H1 (cell line): ENCODE results near the gene SCYGR1. TPM values are rescaled to one million over a fixed set of nuclear protein-coding genes. Genes with fewer than 3 reads are reported as not detected.

Source experiments
- ATF2 ChIP-seq: IDR thresholded peaks from 2 replicates; pipeline ENCODE4 v1.6.1; 2012; ENCODE audit warnings: low read length, inconsistent platforms
- CBX5 ChIP-seq: fragments of 300-800, 300-1000 bp; sonication (generic); IDR thresholded peaks from 2 replicates; pipeline ENCODE4 v1.7.1; 2016; ENCODE audit warnings: antibody characterized with exemption, low read length, low read depth
- CREB1 ChIP-seq: IDR thresholded peaks from 2 replicates; pipeline ENCODE4 v1.6.1; 2012; ENCODE audit warnings: inconsistent platforms
- CTCF ChIP-seq, 3 experiments: IDR thresholded peaks; 1 replicate in 2 of 3; 2 replicates in 1 of 3; pipeline versions ENCODE4 v1.5.1 to v1.6.1; 2011; ENCODE audit warnings: low read length in 3 of 3, mild to moderate bottlenecking in 3 of 3, inconsistent platforms in 2 of 3, low read depth in 1 of 3, moderate library complexity in 1 of 3; ENCODE audit not compliant: insufficient read depth in 1 of 3; ENCODE audit errors: control extremely low read depth in 1 of 3
- SIRT6 ChIP-seq: IDR thresholded peaks from one replicate; pipeline ENCODE4 v1.7.1; 2012; ENCODE audit warnings: low read length, inconsistent platforms
- SP2 ChIP-seq: IDR thresholded peaks from 2 replicates; pipeline ENCODE4 v1.6.1; 2012; ENCODE audit warnings: mild to moderate bottlenecking, low read length, inconsistent platforms
- SUZ12 ChIP-seq: fragments of 200-600 bp; sonication (generic); IDR thresholded peaks from 2 replicates; pipeline ENCODE4 v1.6.1; 2012; ENCODE audit warnings: mild to moderate bottlenecking, inconsistent platforms, low read length, moderate library complexity, mixed read lengths
- polyA plus RNA-seq, 7 experiments: library from polyadenylated mRNA; depleted of rRNA in 3 of 7; stranded (reverse) in 5 of 7; unstranded in 2 of 7; fragments of >200 nt in 5 of 7; fragments of 200-250 nt in 2 of 7; gene quantifications; 1 replicate in 5 of 7; 2 replicates in 1 of 7; 4 replicates in 1 of 7; pipeline versions ENCODE4 v1.2.1 to v1.2.3, GENCODE V29; 2011 to 2013; ENCODE audit warnings: missing spikeins in 2 of 7, mixed read lengths in 2 of 7
- total RNA-seq: library from RNA; stranded (reverse); fragmentation: NEBNext Ultra II Directional; extraction: Animal tissue kit (Norgen Biotek cat#: 25700); gene quantifications from 2 replicates; pipeline ENCODE4 v1.2.1, GENCODE V29; 2021

The SCYGR1 gene
- total and polyA plus RNA-seq, 2 of the 8 experiments (the other 6 are each of a cell fraction or from before 2014, with no cell fraction given), result not detected

GRCh38 chr2:227386630-227387029 is 1.1 kb downstream of the SCYGR1 start (continued):
- no peak for TF ChIP-seq CTCF (IDR thresholded peaks at IDR 0.05; ENCODE audit: control extremely low read depth in 1 of 3, insufficient read depth in 1 of 3, low read depth in 1 of 3, low read length in 3 of 3)
- no peak for TF ChIP-seq SP2
- TF ChIP-seq CREB1, result no peak
- no peak for TF ChIP-seq ATF2
- no peak for TF ChIP-seq SIRT6
- no peak for TF ChIP-seq CBX5
- no peak for TF ChIP-seq SUZ12
